PFSK-1 (cell line): ENCODE results near the gene ACOXL.

Source experiments
- FOXP2 ChIP-seq: optimal IDR thresholded peaks from 2 replicates; pipeline ENCODE3; 2011; ENCODE audit warnings: borderline replicate concordance, control low read depth, inconsistent platforms; ENCODE audit not compliant: insufficient read depth; ENCODE audit errors: extremely low read length, extremely low read depth
- POLR2AphosphoS5 ChIP-seq: IDR thresholded peaks from 2 replicates; pipeline ENCODE4 v1.6.1; 2012; ENCODE audit warnings: low read depth, mild to moderate bottlenecking, control low read depth, low read length, moderate library complexity
- SIN3A ChIP-seq: IDR thresholded peaks from 2 replicates; pipeline ENCODE4 v1.6.1; 2012; ENCODE audit warnings: mild to moderate bottlenecking, low read length, moderate library complexity, borderline replicate concordance; ENCODE audit not compliant: insufficient read depth
- TAF1 ChIP-seq: IDR thresholded peaks from 2 replicates; pipeline ENCODE4 v1.6.1; 2012; ENCODE audit warnings: low read length, control low read depth, borderline replicate concordance; ENCODE audit not compliant: insufficient read depth
- TF ChIP-seq, protein P1 (sequence below), 2 experiments: IDR thresholded peaks; 2 replicates each; pipeline versions ENCODE4 v1.6.1 to v1.8.0; 2011 to 2012; ENCODE audit warnings: low read depth in 2 of 2, low read length in 2 of 2, control low read depth in 1 of 2, inconsistent platforms in 1 of 2, mild to moderate bottlenecking in 1 of 2, moderate library complexity in 1 of 2; ENCODE audit not compliant: insufficient read depth in 1 of 2

Gene ACOXL

DNA sequence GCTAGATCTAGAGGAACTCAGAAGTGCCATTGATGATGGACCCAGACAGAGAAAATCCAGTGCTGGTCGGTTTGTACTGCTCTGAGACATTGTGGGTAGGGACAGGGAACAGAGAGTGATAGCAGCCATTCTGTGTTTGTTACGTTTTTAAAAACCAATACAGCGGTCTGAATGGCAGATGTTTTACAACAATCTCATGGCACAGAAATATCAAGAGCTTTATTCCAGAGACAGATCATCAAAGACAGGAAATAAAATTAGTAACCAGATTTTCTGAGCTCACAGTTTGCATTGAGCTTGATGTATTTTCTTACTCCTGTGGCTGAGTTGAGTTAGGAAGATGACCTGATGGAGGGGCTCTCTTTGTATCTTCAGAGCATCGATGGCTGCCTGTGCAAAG is 273.4 kb downstream of the ACOXL start:
- no peak for TF ChIP-seq FOXP2
- no peak for TF ChIP-seq TAF1
- no peak for TF ChIP-seq POLR2AphosphoS5
- TF ChIP-seq SIN3A, result no peak
- TF ChIP-seq, protein P1, sequence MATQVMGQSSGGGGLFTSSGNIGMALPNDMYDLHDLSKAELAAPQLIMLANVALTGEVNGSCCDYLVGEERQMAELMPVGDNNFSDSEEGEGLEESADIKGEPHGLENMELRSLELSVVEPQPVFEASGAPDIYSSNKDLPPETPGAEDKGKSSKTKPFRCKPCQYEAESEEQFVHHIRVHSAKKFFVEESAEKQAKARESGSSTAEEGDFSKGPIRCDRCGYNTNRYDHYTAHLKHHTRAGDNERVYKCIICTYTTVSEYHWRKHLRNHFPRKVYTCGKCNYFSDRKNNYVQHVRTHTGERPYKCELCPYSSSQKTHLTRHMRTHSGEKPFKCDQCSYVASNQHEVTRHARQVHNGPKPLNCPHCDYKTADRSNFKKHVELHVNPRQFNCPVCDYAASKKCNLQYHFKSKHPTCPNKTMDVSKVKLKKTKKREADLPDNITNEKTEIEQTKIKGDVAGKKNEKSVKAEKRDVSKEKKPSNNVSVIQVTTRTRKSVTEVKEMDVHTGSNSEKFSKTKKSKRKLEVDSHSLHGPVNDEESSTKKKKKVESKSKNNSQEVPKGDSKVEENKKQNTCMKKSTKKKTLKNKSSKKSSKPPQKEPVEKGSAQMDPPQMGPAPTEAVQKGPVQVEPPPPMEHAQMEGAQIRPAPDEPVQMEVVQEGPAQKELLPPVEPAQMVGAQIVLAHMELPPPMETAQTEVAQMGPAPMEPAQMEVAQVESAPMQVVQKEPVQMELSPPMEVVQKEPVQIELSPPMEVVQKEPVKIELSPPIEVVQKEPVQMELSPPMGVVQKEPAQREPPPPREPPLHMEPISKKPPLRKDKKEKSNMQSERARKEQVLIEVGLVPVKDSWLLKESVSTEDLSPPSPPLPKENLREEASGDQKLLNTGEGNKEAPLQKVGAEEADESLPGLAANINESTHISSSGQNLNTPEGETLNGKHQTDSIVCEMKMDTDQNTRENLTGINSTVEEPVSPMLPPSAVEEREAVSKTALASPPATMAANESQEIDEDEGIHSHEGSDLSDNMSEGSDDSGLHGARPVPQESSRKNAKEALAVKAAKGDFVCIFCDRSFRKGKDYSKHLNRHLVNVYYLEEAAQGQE (IDR thresholded peaks at IDR 0.05; ENCODE audit: insufficient read depth in 1 of 2, low read depth in 2 of 2, low read length in 2 of 2), result no peak

DNA sequence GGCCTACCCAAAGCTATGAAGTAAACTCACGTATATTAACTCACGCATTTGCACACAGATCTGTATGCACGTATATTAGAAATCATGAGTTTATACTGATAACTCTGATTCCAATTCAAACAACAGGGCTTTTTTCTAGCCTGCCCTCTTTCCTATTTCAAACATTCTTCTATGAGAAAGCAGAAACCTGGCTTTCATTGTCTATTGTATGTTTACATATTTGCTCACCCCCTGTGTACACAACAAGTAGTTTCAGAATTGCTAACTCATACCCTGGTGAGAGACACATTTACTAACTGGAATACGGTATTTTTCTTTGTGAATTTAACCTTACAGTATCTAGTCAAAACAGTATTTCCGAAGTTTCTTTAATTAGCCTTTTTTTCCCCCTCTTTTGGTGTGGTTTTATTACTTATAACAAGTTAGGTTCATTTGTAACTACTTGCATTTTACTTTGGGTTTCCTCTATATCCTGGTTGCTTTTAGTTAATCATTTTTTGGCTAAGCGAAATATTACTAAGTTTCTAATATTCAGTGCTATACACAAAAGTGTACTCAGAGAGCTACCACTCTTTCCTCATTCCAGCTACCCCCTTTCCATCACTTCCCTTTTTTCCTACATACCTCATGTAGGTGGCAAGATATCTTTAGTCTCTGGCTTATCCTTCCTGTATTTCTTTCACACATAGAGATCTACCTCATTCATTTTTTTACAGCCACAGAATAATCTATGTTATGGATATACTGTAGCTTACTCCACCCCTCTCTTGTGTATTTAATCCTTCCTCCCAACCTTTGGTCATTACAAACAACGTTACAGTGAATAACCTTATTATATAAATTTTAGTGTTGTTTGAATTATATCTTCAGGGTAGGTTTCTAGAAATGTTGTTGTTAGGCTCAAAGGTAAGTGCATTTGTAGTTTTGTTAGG is 275.6 kb downstream of the ACOXL start:
- TF ChIP-seq FOXP2, result no peak
- no peak for TF ChIP-seq TAF1
- TF ChIP-seq POLR2AphosphoS5, result no peak
- TF ChIP-seq SIN3A, result no peak
- TF ChIP-seq, protein P1 (IDR thresholded peaks at IDR 0.05; ENCODE audit: insufficient read depth in 1 of 2, low read depth in 2 of 2, low read length in 2 of 2), result no peak

DNA sequence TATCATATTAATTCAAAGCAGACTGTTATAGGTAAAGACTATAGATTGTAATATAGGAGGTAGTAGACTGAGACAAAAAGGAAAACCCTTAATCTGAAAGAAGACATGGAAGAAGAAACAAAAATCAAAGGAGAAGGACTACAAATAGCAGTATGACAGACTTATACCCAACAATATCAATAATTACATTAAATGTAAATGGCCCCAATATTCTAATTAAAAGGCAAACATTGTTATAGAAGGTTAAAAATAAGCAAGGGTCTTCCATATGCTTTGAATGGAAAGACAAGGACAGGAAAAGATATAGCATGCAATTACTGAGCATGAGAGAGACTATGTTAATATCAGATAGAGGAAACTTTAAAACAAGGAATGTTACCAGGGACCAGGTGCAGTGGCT is 278.8 kb downstream of the ACOXL start:
- TF ChIP-seq POLR2AphosphoS5, result no peak
- TF ChIP-seq FOXP2, result no peak
- TF ChIP-seq TAF1, result no peak
- TF ChIP-seq, protein P1 (IDR thresholded peaks at IDR 0.05; ENCODE audit: insufficient read depth in 1 of 2, low read depth in 2 of 2, low read length in 2 of 2), result no peak
- TF ChIP-seq SIN3A, result no peak

DNA sequence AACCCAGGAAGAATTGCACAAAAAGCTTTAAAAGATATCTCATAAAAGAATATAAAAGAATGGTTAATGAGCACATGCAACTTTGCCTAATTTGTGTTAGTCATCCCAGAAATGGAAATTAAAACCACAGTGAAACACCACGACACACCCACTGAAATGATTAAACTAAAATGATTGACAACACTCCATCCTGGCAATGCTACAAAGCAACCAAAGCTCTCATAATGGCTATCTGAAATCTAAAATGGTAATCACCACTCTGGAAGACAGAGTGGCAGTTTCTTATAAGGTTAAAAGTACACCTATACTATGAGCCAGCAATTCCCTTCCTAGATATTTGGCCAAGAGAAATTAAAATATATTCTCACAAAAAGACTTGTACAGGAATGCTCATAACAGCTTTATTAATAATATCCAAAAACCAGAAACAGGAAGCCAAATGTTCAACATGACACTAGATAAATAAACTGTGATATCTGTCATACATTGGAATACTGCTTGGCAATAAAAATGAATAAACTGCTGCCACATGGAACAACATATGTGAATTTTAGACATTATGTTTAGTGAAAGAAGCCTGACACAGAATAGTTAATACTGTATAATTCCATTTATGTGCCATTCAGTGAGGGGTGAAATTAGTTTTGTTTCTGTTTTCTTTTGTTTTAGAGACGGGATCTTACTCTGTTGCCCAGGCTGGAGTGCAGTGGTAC is 283.1 kb downstream of the ACOXL start:
- TF ChIP-seq FOXP2, result no peak
- TF ChIP-seq, protein P1 (IDR thresholded peaks at IDR 0.05; ENCODE audit: insufficient read depth in 1 of 2, low read depth in 2 of 2, low read length in 2 of 2), result no peak
- no peak for TF ChIP-seq TAF1
- TF ChIP-seq SIN3A, result no peak
